GM19455 (cell line): ENCODE measurements around the gene GNAO1.
A peak's percentile ranks its signal among the peaks of the same experiment; 100 is the strongest.

Source experiments
- ATAC-seq: cut with Tn5 transposase; IDR thresholded peaks from one replicate; pipeline ENCODE4 v1.9.1; 2021; ENCODE audit not compliant: unreplicated experiment

The GNAO1 gene

DNA sequence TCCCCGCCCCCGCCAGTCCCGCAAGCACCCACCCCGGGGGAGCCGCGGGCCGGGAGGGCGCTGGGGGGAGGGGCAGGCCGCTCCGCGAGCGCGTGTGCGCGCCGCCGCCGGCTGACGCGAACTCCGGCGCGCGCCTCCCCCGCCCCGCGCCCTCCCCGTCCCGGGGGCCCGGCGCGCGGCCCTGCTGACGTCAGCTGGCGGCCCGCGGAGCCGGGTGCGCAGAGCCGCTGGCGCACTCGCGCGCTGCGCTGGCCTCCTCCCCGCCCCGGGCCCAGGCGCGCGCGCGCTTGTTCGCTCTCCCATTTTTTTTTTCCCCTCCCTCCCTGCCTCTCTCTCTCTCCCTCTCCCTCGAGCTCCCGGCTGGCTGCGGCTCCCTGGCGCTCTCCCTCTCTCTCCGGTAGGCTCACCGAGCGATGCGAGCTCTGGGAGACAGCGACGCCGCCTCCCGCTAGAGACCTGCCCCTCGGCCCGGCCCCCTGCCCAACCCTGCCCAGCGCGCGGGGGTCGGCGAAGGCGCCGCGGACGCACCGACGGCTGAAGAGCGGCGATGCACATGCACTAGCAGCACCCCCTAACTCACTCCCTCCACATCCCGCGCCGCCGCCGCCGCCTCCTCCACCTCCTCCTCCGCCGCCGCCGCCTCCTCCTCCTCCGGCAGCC, at the start of gene GNAO1:
GNAO1 (plus strand) TSS at position 334 of the 660 bp plus-strand sequence. CDS start 747 bp downstream, outside the sequence.
- ATAC-seq: peak; percentile 58

DNA sequence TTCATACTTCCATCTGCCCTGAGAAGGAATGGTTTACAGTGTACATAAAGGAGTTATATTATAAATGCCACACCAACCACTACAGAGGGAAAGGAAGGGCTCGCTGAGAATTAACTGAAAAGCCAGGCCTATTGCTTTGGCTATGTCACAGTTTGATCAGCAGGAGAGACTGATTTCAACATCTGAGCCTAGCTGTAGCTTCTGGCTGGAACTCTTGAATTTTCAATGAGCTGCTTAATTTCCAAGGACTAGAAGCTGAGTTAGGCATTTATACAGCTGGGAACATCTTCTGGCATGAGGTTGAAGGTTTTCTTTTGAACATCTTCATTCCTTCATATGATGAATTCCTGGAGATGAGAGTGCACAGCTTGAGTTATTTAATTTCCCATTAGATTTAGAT, 47.6 kb upstream of the GNAO1 start:
- ATAC-seq: no peak

DNA sequence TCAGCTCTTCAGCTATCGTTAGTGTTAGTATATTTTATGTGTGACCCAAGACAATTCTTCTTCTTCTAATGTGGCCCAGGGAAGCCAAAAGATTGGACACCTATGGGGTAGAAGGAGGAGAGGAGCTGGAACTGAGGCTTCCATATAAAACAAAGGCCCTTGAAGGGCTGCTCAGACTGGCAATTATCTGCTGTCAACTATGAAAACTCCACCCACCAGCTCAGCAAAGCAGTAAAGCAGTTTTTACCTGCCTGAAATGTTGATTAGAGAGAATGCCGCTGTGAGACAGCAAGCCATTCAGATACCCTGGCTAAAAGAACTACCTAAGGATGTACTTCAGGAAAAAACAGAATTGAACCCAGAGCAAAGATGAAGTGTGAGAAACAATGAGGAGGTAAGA, 45.9 kb upstream of the GNAO1 start:
- ATAC-seq: no peak

DNA sequence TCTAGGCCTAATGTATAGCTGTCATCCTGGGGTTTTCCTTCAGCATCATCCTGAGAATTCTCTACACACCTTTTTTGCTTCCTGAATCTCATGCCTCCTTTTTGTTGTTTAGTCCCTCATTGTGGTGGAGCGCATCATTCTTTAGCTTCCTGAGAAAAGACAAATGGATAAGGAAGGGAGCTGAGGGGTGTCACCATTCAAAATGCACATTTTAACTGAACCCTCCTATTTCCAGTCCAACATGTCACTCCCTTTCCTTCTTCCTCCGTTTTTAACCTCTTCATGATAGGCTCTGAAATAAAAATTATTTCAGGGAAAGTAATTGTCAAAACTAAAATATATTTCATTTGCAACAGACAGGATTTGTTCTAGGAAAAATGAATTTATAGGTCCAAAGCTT, 39.7 kb upstream of the GNAO1 start:
- no peak for ATAC-seq

DNA sequence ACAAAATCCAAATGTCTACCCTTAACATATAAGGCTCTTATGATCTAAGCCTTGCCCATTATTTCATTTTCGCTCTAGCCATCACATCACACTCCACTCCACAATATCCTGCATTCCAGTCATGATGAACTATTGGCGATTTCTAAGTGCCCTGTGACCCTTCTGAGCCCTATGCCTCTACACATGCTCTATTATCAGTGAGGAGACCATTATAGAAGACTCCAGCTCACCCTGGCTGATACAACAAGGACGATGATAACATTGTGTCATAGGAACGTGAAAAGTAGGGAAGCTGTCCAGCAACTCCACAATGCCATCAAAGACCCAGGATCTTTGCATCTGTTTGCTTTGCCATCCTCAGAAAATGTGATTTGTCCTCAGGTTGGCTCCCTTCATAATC, 29.6 kb upstream of the GNAO1 start:
- no peak for ATAC-seq

DNA sequence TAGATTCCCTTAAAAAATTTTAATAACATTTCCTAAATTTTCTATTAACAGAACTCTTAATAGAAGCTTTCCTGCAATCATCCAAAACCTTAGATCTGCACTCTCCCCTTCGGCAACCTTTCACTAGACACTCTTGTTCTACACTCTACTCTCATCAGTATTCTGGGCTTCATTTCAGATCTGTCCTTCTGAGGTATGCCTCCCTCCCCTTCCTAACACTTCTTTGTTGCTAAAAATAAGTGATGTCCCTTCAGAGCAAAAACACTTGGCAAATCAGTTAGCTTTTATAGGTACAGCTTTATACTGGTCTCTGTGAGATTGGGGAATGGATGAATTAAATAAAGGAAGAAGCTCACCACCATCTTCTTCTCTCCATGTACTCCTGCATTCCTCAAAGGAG, 28.2 kb upstream of the GNAO1 start:
- ATAC-seq: no peak

DNA sequence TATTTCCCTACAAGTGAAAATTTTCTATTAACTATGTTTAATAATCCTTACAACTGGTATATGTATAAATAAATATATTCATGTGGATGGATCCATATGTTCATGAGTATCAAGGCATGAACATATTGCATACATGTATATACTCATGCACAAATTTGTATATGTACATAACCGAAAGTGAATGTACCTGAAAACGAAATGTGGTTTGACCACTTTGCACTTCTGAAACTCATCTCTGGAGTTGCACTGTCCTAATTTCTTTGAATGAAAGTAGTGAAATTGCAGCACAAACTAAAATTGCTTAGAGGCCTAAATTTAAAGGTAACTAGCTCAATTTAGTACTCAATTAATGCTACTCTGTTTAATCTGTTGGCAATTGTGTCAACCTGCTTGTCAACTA, 27.4 kb upstream of the GNAO1 start:
- peak; percentile 52 for ATAC-seq

DNA sequence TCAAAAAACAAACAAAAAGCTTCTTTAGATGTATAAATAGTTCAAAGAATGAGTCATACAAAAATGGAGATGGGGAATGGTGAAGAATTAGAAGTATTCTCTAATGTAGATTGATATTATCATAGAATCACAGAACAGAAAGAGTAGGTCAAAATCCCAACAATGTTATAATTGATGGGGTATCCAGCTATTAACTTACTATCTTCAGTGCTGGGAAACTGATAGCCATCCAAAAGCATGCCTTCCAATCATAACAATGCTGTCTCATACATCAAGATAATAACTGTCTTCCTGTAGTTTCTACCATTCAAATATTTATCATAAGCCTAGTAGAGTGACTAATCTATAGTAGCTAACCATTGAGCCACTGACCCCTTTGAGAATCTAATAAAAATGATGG, 26.7 kb upstream of the GNAO1 start:
- no peak for ATAC-seq

DNA sequence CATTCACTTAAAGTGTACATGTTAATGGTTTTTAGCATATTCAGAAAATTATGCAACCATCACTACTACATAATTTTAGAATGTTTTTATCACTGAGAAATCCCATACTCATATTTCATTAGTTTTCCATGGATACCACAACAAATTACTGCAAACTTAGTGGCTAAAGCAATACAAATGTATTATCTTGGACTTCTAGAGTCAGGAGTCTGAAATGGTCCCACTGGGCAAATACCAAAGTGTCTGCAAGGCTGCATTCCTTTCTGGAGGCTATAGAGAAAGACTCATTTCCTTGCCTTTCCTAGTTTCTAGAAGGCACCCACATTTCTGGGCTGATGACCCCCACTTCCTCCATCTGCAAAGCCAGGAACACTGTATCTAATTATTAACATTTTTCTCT, 16.9 kb upstream of the GNAO1 start:
- ATAC-seq: no peak

DNA sequence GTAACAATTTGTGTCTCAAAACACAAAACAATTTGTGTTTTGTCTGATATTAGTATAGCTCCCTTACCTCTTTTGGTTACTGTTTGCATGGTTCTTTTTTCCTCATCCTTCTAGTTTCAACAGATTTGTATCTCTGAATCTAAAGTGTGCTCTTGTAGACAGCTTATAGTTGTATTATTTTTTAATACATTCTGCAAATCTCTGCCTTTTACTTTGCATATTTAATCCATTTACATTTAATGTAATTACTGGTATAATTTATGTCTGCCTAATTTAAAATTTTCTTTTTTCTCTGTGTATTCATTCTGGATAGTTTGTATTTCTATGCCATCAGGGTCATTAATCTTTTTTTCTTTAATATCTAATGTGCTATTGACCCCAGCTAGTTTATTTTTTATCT, 9.9 kb upstream of the GNAO1 start:
- no peak for ATAC-seq

DNA sequence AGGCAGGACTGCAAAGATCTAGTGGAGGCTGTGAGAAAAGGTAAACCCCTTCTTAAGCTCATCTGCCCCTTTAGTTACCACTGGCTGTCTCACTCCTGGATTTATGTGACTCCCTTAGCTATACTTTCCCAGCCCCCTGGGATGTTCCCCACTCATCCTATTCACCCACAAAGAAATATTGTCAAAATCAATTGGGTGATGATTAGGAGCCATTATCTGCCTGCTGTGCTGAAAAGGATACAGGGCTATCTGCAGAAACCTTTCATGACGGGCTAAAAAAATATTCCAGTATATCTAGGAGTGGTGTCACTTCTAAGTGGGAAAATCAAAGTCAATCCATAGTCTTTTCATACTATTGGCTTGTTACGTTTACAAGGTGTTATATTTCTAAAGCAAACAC, 8.0 kb upstream of the GNAO1 start:
- ATAC-seq: no peak

DNA sequence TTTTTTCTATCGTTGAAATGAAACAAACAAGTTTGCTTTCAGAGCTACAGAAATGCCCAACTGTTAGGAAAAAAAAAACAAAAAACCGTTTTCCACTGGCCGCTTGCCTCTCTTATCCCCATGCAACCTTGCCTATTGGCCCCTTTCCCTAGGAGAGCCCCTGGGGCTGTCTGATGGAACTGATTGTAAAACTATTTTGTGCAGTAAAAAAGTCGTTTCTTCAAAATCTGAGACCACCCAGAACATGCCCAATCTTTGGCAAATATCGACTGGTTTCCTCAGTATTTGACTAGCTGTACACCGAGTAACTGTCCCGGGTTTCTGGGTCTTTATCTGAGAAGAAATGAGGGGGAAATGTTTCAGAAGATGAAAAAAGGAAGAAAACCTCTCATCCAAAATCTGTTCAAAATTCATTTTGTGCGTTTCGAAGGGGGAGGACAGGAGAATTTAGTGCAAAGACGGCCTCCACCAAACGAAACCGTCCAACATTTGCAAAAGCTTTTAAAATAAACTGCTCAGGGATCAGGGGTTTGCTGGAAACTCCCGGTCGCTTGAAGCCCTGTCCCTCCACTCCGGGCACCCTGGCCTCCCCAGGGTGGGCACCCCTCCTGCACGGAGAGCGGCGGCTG, 1.1 kb upstream of the GNAO1 start:
- ATAC-seq: no peak

DNA sequence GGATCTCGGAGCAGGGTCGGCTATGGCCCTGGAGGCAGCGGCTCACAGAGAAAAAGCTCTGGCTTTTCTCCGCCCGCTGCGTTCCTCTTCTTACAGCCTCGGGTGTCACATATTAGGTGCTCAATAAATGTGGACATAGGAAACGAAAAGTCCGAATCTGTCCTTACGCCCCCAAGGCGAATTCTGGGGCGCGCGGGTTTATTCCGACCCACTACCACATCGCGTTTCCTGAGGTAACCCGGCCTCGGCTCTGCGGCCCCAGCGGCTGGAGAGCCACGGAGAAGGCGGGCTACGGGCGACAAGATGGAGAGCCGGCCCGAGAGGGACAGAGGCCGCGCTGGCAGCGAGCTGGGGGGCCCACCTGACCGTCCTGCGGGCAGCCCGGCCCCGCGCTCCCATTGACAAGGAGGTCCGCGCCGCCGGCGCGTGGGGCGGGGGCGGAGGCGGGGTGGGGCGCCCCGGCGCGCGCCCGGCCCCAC, 573 bp upstream of the GNAO1 start:
- peak; percentile 27 for ATAC-seq

DNA sequence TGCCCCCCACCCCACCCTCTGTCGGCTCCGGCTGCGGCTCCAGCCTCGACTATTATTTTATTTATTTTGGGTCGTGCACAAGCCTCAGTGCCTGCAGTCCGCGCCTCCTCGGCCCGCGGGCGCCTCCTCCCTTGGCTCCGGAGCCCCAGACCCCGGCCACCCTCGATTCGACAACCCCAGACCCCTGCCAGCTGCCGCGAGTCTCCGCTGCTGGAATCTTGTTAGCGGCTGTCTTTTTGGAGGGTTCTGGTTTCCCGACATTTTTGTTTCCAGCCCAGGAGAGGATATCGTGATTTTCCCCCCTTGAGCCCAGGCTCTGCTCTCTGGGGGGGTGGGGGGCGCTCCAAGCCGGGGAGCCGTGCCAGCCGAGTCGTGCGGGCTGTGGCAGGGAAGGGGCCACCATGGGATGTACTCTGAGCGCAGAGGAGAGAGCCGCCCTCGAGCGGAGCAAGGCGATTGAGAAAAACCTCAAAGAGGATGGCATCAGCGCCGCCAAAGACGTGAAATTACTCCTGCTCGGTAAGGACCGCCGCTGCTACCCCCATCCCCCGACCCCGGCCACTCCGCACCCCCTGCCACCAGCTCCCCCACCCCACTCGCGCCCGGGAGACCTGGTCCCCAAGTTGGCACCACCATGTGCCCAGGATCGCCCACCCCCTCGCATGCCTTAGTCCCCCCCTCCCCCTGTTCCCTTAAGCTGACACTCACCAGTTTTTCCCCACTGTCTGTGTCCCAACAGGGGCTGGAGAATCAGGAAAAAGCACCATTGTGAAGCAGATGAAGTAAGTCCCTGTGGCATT, 746 bp downstream of the GNAO1 start:
- ATAC-seq: no peak

DNA sequence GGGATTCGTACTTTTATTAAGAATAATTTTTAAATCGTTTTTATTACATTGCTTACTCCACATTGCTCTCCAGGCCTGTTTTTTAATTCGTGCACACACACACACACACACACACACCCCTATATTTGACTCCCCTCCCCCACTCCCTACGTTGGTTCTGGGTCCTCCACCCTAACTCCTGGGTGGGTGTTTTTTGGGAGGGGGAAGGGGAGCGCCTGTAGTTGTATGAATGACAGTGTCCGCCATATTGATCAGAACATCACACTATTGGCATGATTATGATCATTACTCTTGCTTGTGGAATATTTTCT, 1.3 kb downstream of the GNAO1 start:
- ATAC-seq: no peak

DNA sequence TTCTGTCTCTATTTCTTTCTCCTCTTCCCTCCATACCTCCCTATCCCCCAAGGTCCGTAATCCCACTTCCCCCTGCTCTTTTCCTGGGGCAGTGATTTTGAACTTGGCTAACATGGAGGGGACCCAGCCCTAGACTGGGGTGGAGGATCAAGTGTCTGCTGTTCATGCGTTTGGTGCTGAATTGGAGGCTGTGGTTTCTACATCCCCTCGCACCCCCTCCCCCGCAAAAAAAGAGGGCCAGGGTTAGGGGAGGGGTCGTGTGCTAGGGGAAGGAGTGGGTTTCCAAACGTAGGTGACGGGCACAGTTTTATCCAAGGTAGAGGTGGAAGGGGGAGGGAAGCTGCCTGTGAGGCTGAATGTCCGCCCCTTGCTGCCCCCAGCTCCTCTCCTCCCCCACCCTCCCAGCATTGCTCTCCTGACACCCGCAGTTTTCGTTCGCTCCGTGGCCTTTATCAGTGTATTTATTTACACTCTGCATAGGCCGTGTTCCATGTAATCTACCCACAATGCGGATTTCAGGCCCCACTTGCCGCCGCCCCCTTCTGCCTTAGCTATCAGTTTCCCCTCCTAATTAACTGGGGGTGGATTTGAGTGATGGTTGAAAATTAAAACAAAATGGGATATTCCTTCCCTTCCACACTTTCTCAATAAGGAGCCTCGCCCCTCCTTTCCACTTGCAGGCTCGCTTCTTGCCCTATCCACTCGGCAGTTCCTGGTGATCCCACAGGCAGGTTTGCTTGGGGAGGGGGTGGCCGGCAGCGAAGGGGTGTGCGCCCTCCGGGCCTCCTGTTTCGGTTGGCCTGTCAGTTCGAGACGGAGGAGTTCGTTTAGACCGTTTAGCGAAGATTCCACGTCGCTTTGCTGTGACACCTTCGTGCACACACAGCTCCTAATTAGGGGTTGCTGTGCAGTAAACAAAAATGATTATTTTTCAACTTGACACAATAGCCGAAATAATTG, 2.0 kb downstream of the GNAO1 start:
- no peak for ATAC-seq

DNA sequence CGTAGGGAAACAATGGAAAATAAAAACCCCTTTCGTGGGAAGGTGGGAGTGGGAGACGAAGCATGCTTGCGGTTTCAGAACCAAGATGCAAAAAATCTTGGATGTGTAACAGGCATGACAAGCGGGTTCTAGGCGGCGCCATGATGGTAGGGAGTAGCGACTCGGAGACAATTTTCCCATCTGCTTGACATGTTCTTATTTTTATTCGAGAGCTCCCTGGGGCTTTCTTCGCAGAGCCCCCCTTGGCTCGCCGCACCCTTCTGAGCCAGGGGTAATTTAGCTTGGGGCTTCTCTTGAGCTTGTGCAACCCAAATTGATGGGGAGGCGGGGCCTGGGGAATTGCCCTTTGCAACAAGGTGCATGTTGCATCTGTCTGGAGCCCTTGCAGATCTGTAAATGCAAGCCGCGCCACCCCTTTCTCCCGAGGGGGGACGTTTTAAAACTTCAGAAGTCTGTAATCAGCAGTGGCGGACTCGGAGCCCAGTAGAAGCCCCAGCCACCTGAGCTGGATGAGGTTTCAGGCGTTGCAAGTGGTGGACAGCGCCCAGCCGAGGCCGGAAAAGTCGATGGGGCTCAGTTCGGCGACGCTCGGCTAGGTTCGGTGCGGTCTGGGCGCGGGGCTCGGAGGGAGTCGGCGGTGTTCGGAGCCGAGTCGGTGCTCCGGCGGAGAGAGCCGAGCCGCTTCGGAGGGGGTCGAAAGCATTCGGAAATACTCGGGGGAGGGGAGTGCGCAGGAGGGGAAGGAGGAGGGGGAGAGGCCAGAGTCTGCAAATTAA, 2.9 kb downstream of the GNAO1 start:
- no peak for ATAC-seq

DNA sequence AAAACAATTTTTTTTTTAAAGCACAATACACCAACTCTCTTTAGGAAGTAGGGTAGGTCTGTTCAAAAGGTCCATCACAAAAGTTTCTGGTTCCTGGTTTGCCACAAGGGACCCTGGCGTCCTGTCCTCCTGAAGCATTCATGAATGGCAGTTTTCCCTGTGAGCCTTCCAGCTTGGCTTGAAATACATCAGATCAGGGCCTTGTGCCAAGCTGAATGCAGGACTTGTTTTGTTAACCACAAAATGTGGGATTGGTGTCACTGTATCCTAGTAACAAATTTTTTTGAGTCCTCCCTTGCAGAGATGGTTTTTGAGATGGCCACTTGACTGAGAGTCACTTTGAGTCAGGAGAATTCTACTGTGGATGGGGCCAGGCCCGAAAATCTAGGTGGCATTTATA, 3.9 kb downstream of the GNAO1 start:
- no peak for ATAC-seq

DNA sequence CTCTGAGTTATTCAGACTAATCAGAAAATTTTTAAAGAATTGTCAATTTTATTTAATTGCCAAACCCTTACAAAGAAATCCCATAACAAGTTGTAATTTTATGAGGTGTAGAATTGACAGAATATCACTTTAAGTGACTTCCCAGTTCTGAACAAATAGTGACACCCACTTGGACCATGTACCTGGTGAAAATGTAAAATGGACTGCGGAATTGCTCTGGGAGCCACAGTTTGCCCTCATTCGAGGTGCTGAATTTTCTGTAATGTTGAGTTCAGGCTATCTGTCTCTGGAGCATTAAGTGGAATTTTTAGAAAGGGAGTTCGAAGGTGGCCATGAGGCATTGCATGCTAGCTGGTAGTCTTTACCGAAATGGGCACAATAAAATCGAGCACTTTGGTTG, 5.1 kb downstream of the GNAO1 start:
- no peak for ATAC-seq

DNA sequence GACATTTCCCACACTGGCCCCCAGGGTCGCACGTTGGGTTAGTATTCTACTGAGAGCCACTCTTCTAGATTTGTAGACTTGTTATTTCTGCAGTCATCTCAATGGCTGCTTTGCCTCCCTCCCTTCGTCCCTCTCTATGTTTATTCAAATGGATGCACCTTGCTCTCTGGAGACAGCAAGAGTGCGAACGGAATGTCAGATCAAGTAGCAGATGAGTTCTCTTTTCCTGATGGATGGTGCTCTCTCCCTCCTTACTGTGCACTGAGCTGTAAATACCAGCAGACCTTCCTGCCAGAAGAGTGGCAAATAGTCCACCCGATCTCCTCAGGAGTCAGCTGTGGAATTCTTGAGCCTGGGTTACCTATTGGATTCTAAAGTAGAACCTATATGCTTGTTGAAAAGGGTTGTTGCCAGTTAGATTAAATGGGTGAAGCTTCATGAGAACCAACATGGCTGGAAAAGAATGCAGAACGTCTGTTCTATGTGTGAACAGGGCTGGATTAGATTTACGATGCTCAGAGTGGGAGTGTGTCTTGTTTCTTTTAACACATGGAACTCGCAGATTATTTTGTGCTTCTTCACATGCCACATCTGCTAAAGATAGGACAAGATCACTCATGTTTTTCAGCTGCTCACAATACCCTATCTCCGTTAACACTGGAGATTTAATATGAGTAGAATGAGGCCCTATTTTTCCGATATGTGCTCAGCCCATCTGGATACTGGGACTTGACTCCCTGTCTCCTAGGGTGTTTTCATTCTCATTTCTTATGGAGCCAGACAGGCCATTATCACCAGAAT, 6.1 kb downstream of the GNAO1 start:
- ATAC-seq: no peak
